Activated CD4-positive, alpha-beta T cell treated with anti-CD3 and anti-CD28 coated beads, Interleukin-2, amount 50 U/mL, for 48 hours (primary cell): Measurements from ENCODE around the gene KRTAP10-4.
"Not testable (repeated sequence)": the region's sequence is repeated elsewhere in the genome, so short reads cannot be mapped to it uniquely, and the experiment has no call there.

Experiments used
- DNase-seq, 2 experiments: peaks; one replicate each; pipeline ENCODE4 v3.0.0-alpha.2; 2020

KRTAP10-4 gene

GRCh38 chr21:44573630-44574456 is at the start of gene KRTAP10-4:
Gene KRTAP10-4, plus strand, starts transcription at chr21:44573729. Its CDS starts 30 bp downstream, at chr21:44573759.
- not testable (repeated sequence) for DNase-seq

- DNase-seq: no peak
Observed at GRCh38 chr21:44524414-44525371, 48.8 kb upstream of the KRTAP10-4 start.

- DNase-seq: no peak
Observed at GRCh38 chr21:44525391-44526095, 48.0 kb upstream of the KRTAP10-4 start.

- no peak for DNase-seq
Observed at GRCh38 chr21:44526096-44526997, 47.2 kb upstream of the KRTAP10-4 start.

GRCh38 chr21:44527156-44527982 is 46.2 kb upstream of the KRTAP10-4 start:
- DNase-seq: no peak

- DNase-seq: no peak
Observed at GRCh38 chr21:44527983-44528633, 45.4 kb upstream of the KRTAP10-4 start.

- no peak for DNase-seq
Observed at GRCh38 chr21:44528634-44528995, 44.9 kb upstream of the KRTAP10-4 start.

GRCh38 chr21:44529011-44529421 is 44.5 kb upstream of the KRTAP10-4 start:
- DNase-seq: no peak

- DNase-seq: no peak
Observed at GRCh38 chr21:44529503-44530125, 43.9 kb upstream of the KRTAP10-4 start.

GRCh38 chr21:44530221-44530902 is 43.2 kb upstream of the KRTAP10-4 start:
- no peak for DNase-seq

- DNase-seq: no peak
Observed at GRCh38 chr21:44530903-44531605, 42.5 kb upstream of the KRTAP10-4 start.

- no peak for DNase-seq
Observed at GRCh38 chr21:44531606-44532564, 41.6 kb upstream of the KRTAP10-4 start.

- no peak for DNase-seq
Observed at GRCh38 chr21:44532712-44533111, 40.8 kb upstream of the KRTAP10-4 start.

- no peak for DNase-seq
Observed at GRCh38 chr21:44533121-44533890, 40.2 kb upstream of the KRTAP10-4 start.

- no peak for DNase-seq
Observed at GRCh38 chr21:44533891-44534627, 39.5 kb upstream of the KRTAP10-4 start.

GRCh38 chr21:44534688-44535087 is 38.8 kb upstream of the KRTAP10-4 start:
- DNase-seq: no peak
